MV-4-11 (cell line): Measurements from ENCODE around the gene ATP1A2.

Experiments used
- DNase-seq: peaks from one replicate; lab custom pipeline; 2025; lab: John Stamatoyannopoulos, UW

ATP1A2 gene

DNA sequence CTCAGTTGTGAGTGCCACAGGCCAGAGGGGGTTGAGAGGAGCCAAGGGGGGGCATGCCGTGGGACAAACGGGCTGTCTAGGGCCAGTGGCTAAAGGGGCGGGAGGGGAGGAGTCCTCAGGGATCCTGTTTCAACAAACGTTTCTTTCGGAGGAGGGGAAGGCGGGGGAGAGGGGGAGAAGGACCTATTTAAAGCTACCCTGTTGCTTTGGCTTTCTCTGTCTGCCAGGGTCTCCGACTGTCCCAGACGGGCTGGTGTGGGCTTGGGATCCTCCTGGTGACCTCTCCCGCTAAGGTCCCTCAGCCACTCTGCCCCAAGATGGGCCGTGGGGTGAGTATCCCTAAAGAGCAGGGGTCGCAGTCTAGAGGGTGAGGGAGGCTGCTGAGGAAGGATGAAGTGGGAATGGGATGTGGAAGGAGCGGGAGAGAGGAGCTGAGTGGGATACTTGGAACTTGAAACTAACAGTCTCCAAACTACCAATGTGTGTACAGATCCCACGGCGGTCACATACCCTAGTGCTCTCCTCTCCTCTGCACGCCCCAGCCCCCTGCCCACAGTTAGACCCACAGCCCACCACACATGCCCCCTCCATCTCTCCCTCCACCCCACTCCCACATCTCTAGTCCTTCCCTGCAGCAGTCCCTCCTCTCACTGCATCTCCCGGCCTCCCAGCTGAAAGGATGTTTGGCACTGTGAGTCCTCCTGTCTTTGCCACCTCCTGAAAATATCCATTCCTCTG lies at the start of gene ATP1A2:
ATP1A2 (plus strand) TSS at position 215 of the 738 bp plus-strand sequence; CDS start at position 318, 103 bp downstream.
- DNase-seq = no peak

DNA sequence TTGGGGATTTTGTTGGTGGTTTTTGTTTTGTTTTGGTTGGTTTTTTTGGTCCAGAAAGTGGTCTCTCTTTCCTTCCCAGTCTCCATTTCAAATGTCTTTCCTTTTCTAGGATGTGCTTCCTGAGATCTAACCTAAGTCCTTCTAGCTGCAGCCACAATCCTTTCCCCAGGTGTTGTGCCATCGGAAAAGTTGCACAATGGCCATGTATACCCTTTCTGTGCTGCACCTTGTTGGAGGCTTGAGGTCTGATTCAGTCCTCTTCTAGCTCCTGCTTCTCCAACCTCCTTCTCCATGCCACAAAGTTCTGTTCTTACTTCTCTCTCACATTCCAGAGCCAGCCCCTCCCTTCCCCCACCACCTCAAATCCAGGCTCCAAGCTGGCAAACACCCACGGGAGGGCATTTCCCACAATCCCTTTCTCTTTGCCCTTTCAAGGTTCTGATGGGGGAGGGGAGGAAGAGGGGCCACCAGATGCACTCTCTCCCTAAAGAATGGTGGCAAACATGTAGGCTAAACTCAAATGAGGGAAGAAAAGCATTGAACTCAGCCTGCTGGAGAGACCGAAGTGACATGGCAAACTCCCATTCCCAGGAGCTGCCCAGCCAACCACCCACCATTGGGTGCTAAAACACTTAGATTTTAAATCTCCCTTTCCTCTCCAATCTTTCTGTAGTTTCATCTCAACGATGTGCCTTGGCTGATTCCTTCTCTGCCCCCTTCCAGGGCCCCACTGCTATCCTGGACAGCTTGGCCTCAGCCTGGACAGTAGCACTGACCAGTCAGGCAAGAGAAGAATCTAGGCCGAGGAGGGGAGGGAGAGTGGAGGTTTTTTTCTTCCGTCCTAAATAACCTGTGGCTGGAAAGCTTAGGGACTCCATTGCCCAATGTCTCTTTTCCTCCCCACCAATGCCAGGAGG lies 48.5 kb upstream of the ATP1A2 start:
- no peak for DNase-seq

DNA sequence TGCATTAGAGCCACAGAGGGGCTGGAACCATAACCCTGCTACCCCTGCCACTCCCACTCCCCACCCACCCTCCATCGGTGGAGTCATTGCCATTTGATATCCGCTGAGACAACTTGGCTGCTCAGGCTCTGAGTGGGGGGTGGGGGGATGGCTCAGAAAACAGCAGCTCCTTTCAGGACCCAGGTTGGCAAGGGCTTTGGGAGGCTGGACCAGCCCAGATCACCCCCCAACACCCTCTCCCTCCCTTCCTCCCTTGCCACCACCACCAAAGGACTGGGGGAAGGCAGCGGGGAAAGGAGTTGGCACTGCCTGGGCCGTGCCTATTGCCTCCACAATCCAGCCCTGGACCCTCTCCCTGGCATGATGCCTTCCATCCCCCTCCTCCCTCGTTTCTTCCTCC lies 47.3 kb upstream of the ATP1A2 start:
- no peak for DNase-seq

DNA sequence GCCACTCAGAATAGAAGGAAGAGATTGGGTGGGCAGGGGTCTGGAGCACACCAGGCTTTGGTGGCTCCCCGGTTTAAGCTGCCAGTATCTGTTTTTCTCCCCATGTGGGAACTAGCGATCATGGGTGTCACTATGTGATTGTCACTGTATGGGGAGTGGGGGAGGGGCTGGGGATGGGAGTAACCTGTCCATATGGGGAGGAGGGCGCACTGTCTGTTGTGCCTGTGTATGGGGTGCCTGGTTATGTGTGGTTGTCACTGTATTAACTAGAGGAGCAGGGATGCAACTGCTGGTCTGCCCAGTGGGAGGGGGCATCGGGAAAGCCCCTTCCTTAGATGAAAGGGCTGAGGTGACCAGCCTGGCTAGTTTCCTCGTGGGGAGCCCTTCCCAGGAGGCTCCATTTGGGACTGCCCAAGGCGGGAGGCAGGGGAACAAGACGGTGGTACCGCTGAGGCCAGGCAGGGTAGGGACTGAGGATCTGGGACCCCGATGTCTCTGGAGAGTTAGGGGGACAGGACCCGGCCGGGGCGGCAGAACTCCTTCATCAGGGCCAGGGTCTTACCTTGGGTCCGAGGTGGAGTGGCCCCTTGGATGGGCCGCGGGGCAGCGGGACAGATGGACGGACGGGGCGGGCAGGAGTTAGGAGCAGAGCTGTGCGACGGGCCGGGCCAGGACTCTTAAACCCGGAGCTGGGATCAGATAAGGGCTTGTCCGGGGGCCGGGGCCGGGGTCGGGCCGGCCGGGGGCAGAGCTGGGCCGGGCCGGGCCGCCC lies 45.9 kb upstream of the ATP1A2 start, which contains the start of gene KCNJ10:
KCNJ10 (minus strand) TSS at position 701 of the 772 bp plus-strand sequence. CDS start 27,628 bp downstream, outside the sequence.
- DNase-seq = no peak

DNA sequence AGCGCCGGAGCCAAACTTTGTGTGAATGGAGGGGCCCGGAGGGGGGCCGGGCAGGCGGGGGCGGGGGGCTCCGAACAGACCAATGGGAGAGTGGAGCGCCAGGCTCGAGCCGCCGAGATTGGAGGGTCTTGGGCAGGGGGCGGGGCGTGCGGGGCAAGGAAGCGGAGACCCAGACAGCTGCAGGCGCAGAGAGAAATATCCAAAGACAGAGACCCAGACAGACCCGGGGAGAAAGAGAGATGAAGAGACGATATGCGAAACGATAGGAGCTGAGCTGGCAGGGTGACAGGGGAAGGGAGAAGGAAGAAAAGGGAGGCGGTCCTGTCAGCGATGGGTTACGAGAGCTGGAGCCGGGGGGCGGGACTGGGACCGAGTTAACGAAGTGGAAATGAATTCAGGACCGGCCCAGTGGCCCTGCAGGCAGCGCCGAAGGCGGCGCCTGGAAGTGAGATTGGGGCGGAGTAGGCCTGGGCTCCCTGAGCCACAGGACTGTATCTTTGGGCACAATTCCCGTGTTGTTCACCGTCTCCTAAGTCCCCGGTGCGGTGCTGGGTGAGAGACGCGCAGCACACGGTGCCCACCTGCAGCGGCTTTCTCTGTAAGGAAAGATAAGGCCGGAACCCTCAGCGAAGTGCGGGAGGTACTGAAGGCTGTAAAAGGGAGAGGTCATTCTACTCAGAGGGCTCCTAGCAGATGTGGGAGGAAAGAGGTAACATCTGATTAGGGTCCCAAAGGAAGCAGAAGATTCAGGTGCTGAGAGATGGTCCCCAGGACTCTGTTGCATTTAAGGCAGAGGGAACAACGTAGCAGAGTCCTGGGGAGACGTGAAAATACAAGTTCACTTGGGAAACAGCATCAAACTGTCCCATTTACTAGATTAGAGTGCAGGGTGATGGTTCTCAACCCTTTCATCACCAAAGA lies 45.1 kb upstream of the ATP1A2 start:
- no peak for DNase-seq

DNA sequence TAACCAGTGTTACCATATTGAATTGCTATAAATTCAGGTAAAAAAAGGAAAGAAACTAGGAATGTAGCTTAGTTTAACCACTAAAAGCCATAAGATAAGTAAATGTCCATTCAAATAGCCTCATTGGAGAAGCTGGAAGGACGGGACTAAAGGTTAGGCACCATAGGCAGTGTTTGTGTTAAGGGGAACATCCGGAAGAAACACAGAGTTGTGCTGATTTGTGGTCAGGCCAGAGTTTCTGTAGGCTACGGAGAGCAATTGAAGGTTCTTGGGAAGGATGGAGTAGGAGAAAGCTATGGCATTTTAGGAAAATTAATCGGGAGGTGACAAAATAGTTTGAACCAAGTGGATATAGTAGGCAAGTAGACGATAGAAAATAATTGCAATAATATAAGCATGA lies 44.3 kb upstream of the ATP1A2 start:
- DNase-seq = no peak

DNA sequence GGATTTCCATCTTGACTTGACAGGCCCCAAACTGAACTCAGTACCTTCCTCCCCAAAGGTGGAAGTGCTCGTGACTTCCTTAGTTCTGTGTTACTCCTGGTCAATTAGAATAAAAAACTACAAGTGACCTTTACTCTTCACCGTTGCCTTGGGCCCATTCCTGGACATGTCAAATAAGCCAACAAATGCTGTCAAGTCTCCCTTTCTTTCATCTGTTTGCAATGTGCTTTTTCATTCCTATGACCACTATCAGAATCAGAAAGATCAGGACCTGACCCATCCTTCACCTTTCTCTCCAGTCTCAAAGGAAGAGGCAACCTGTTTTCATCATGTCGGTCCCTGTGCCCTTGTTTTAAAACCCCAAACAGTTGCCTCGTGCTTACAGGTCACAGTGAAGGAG lies 40.7 kb upstream of the ATP1A2 start:
- no peak for DNase-seq

DNA sequence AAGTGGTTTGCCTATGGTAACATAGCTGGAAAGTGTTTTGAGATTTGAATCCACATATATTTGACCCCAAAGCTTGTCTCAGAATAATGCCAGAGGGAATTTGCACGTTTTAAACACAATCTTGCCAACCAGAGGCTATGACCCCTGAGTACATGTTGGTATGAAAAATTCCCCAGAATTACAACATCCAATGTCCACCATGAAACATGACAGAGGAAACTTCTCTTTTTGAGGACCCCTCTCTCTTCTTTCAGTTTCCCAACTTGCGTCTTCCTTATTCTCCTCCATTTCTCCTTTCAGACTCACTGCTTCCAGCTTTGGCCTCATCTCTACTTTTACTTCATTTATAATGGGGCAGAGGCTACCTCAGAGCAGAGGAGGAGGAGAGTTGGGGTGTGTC lies 39.7 kb upstream of the ATP1A2 start:
- DNase-seq = peak; percentile 32

DNA sequence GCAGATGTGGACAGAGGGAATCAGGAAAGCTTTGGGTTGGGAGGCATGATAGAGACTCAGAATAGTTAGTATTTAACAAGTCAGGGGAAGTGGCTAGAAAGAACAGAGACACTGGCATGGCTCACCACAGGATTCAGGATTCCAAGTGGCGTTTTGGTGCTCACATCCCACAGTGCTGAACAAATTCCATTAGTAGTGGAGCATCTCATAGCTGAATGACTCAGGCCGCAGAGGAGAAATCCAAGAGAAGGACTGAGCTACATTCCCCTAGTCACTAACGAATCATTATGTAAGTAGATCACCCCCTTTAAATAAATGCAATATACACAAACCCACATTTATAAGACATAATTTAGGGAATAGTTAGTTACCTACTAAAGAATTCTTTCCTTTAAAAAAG lies 39.3 kb upstream of the ATP1A2 start:
- DNase-seq = no peak

DNA sequence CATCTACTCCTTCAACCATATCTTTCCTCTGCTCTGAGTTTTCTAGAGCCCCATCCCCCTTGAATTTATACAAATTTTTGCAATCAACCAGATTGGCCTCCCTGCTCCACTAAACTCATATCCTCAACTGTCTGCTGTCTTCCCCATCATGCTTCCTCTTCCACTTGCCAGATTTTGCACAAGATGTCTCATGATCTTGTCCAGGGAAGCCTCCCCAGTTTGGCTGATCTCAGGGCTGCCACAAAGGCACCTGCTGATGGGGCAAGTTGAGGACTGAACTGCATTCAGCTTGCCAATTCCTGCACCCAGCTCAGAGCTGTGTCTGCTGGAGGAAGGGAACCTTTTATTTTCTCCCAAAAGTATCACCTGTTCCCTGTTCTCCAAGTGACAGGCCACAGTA lies 38.1 kb upstream of the ATP1A2 start:
- DNase-seq = peak; percentile 37

DNA sequence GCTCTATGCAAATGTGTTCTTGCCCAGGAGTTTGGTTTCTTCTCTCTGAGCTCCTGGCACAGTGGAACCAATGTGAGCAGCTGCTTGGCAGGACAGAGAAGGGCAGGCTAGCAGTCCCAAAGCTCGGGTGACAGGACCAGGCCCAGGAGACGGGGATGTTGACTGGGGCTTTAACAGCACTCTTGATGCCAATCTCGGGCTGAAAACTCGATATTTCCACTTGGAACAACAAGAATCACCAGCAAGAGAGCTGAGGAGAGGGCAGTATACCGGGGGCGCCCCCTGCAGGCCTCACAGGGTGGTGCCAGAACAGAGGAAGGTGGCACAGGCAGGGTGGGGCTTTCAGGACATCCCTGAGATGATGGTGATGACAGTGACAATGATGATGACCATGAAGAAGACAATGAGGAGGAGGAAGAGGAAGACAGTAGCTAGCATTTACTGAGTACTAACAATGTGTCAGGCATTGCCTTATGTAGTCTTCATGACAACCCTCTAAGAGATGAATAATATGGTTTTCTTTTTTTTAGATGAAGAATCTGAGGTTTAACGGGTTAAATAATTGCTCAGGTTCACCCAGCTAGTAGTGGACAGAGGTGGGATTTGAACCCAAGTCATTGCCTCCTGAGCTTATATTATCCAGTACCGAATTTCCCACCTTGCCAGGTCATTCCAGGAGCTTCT lies 36.9 kb upstream of the ATP1A2 start:
- peak; percentile 29 for DNase-seq

DNA sequence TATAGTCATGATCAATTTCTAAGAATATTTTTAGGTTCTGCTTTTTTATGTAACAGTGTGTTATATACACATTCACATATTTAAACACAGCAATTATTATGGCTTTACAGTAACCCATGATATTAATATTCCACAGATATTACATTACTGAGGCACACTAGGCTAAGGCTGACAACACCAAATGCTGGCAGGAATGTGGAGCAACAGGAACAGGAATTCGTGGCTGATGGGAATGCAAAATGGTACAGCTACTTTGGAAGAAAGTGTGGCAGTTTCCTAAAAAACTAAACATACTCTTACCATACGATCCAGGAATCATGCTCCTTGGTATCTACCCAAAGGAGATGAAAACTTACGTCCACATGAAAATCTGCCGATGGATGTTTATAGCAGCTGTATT lies 36.1 kb upstream of the ATP1A2 start:
- no peak for DNase-seq

DNA sequence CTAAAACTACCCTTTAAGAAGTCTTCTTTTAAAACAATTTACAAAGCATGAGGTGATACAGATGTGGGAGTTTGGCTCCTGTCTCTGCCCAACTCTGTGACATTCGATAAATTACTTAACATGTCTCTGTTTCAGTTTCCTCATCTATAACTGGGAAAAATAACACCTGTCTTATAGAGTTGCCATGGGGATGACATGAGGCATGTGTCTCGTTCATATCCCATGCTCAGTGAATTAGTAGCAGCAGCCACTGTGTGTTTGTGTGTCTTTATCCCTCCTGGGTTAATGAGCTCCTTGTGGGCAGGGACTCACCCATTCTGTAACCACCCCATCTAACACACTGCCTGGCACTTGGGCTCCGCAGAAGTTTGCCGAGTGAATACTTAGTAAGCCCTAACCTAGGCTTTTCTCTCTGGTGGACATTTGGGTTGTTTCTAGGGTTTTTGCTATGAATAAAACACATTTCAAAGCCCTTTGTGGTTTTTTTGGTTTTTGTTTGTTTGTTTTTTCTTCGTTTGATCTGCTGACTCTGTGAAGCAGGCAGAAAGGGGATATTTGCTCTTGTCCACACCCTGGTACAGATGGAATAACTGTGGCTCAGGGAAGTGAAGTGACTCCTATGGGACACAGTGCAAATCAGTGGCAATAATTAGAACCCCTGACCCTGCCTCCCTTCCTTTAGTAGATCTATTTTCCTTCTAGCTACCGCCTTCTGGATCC lies 35.0 kb upstream of the ATP1A2 start:
- no peak for DNase-seq

DNA sequence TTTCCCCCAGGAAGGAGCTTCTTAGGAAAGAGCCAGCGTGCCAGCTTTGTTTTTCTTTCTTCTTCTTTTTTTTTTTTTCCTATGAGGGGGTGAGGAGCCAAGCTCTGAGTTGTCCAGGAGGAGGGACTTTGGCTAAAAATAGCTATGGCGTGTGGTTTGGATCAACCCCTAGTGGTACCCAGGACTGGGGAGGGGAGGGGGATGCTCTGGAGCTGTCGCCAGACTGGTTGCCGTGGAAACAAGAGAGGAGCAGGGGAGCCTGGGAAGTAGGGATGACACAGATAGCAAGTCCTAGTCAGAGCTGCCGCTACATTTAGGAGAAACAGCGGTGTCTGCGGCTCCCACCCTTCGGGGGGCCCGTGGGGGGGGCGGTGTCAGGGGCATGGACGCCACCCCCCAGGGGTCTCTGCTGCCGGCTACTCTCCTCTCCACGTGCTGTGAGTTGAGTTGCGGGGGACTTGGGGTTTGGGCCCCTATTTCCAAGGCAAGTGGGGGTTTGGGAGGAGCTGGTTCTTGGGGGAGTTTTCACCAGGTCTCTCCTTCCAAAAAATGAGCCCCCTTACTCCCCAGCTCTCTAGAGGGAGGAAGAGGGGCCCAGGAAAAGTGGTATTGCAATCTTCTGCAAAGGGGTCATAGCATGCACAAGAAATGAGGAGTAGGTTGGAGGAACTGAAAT lies 34.2 kb upstream of the ATP1A2 start, which contains the start of gene KCNJ9:
KCNJ9 (plus strand) TSS at position 278 of the 676 bp plus-strand sequence. CDS start 2,493 bp downstream, outside the sequence.
- DNase-seq = no peak

DNA sequence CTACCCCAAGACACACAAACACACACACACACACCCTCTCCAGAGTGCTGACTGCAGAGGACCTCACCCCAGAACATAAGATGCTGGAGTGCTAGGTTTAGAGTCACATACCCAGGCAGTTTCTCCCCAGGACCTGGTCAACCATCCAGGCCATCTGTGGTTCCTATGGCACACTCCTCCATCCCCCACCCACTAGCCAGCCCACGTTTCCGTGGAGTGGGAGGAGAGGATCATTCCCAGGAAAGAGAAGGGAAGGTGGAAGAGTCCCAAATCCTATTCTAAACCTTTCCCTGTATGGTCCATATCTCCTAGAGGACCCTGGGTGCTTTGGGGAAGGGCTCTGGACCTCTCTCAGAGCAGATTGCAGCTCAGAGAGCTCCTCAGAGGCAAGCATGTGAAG lies 33.1 kb upstream of the ATP1A2 start:
- no peak for DNase-seq

DNA sequence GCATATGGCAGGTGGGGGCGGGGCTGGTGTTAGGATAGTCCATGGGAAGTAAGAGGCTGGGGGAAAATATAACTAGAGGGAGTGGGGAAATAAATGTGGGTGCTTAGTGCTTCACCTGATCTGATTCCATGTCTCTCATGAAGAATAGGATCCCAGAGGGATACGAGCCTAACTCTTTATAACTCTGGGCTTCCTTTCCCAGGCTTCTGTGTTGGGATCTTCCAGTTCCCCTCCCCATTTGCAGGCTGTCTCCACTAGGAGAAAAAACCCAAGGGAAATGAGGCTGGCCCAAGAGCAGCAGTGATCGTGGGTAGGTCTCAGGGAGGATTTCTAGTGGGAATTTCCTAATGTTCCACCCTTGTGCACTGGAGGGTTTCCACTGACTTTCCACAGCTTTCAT lies 32.6 kb upstream of the ATP1A2 start:
- DNase-seq = no peak

DNA sequence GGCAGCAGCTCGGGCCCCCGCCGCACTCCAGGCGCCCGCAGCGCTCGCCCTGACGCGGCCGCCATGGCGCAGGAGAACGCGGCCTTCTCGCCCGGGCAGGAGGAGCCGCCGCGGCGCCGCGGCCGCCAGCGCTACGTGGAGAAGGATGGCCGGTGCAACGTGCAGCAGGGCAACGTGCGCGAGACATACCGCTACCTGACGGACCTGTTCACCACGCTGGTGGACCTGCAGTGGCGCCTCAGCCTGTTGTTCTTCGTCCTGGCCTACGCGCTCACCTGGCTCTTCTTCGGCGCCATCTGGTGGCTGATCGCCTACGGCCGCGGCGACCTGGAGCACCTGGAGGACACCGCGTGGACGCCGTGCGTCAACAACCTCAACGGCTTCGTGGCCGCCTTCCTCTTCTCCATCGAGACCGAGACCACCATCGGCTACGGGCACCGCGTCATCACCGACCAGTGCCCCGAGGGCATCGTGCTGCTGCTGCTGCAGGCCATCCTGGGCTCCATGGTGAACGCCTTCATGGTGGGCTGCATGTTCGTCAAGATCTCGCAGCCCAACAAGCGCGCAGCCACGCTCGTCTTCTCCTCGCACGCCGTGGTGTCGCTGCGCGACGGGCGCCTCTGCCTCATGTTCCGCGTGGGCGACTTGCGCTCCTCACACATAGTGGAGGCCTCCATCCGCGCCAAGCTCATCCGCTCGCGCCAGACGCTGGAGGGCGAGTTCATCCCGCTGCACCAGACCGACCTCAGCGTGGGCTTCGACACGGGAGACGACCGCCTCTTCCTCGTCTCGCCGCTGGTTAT lies 31.4 kb upstream of the ATP1A2 start:
- no peak for DNase-seq

DNA sequence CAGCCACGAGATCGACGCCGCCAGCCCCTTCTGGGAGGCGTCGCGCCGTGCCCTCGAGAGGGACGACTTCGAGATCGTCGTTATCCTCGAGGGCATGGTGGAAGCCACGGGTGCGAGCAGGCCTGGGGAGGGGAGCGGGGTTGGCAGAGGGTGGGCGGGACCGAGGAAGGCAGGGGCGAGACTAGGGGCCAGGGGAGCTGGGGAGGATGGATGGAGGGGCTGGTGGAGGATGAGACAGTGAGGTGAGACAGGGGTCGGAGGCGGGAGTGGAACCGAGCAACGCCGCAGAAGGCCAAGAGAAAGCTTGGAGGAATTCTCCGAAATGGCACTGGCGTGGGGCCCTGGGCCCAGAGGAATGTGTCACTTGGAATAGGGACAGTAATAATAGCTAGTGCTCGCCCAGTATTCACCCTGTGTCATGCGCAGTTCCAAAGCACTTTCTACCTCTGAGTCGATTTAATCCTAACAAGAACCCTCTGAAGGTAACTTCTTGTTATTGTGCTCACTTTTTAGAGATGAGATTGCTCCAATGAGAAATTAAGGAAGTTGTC lies 30.7 kb upstream of the ATP1A2 start:
- no peak for DNase-seq
